WTC11 (cell line): Measurements from ENCODE around the gene PKDCC.

Experiments
- ESRRA ChIP-seq: sonication (generic); formaldehyde crosslinking; IDR thresholded peaks from 2 replicates; pipeline ENCODE4 v1.8.1; 2022; ENCODE audit warnings: mild to moderate bottlenecking, missing genetic modification reagents, borderline replicate concordance
- IRF1 ChIP-seq: sonication (generic); formaldehyde crosslinking; IDR thresholded peaks from 2 replicates; pipeline ENCODE4 v1.8.0; 2023; ENCODE audit warnings: missing genetic modification reagents
- JUN ChIP-seq: sonication (generic); formaldehyde crosslinking; IDR thresholded peaks from 2 replicates; pipeline ENCODE4 v1.8.0; 2023; ENCODE audit warnings: mild to moderate bottlenecking, missing genetic modification reagents
- NR3C1 ChIP-seq: sonication (generic); formaldehyde crosslinking; conservative IDR thresholded peaks from 2 replicates; pipeline ENCODE4 v1.8.1; 2023; ENCODE audit warnings: low read depth, mild to moderate bottlenecking, missing genetic modification reagents
- TF ChIP-seq, protein P1 (sequence below): sonication (generic); formaldehyde crosslinking; conservative IDR thresholded peaks from 2 replicates; pipeline ENCODE4 v1.8.1; 2022; ENCODE audit warnings: mild to moderate bottlenecking, missing genetic modification reagents
- TF ChIP-seq, protein P2 (sequence below): fragments of 200-600 bp; IDR thresholded peaks from 2 replicates; pipeline ENCODE4 v1.8.0; 2022; ENCODE audit warnings: antibody characterized with exemption

- TF ChIP-seq, protein P1, sequence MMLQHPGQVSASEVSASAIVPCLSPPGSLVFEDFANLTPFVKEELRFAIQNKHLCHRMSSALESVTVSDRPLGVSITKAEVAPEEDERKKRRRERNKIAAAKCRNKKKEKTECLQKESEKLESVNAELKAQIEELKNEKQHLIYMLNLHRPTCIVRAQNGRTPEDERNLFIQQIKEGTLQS (CRISPR knock-in tag): no peak
- TF ChIP-seq ESRRA (CRISPR knock-in tag) (no peak), JUN (no peak), NR3C1 (no peak), IRF1 (no peak)
- TF ChIP-seq, protein P2, sequence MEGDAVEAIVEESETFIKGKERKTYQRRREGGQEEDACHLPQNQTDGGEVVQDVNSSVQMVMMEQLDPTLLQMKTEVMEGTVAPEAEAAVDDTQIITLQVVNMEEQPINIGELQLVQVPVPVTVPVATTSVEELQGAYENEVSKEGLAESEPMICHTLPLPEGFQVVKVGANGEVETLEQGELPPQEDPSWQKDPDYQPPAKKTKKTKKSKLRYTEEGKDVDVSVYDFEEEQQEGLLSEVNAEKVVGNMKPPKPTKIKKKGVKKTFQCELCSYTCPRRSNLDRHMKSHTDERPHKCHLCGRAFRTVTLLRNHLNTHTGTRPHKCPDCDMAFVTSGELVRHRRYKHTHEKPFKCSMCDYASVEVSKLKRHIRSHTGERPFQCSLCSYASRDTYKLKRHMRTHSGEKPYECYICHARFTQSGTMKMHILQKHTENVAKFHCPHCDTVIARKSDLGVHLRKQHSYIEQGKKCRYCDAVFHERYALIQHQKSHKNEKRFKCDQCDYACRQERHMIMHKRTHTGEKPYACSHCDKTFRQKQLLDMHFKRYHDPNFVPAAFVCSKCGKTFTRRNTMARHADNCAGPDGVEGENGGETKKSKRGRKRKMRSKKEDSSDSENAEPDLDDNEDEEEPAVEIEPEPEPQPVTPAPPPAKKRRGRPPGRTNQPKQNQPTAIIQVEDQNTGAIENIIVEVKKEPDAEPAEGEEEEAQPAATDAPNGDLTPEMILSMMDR: no peak
These were observed 59.6 kb downstream of the PKDCC start for GRCh38 chr2:42107249-42108042.
